RKO (cell line): ENCODE measurements around the gene MYLK4.

Source experiments
- DNase-seq: peaks from one replicate; pipeline ENCODE4 v3.0.0-alpha.2; 2016; ENCODE audit warnings: low spot score

Gene MYLK4

DNA sequence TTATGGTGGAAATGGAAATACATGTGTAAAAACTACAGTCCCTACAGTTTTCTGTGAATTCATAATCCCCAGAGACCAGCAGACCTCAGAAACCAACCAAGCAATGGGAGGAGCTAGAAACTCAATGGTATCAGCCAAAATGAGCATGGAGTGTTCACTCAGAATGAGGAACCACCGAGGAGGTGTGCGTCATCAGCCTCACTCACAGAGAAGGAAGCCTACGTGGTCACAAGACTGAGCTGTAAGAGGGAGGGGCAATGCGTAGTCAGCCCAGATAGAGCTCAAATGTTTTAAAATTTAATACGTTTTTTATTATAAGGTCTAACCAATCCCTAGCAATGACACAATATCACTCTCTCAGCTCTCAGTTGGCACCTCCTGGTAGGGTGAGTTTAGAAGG lies 17.4 kb downstream of the MYLK4 start:
- DNase-seq, result peak; percentile 50

DNA sequence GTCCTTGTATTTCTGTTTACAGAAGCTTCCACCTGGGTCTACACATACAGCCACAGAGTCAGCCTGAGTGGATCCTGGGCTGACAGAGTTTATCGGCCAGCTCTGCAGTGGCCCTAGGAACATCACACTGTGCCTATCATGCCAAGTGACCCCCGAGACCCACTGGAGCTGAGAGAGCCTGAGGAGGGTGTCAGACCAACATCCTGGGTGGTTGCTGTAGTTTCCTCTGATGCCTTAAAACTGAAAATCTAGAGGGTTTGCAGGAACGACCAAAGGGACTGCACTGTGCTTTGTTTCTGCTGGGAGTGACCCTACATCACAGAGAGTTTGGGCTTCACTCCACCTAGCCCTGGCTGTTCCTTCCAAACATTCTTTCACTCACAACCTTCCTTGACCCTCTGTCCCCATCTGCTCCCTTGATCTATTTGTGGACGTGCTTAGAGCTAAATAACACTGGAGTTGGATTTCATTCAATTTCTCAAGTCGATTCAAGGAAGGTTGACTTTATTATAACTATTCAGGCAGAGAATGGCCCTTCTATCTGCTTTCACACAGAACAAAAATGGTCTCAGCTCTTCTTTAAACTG lies 18.1 kb downstream of the MYLK4 start:
- DNase-seq, result no peak

DNA sequence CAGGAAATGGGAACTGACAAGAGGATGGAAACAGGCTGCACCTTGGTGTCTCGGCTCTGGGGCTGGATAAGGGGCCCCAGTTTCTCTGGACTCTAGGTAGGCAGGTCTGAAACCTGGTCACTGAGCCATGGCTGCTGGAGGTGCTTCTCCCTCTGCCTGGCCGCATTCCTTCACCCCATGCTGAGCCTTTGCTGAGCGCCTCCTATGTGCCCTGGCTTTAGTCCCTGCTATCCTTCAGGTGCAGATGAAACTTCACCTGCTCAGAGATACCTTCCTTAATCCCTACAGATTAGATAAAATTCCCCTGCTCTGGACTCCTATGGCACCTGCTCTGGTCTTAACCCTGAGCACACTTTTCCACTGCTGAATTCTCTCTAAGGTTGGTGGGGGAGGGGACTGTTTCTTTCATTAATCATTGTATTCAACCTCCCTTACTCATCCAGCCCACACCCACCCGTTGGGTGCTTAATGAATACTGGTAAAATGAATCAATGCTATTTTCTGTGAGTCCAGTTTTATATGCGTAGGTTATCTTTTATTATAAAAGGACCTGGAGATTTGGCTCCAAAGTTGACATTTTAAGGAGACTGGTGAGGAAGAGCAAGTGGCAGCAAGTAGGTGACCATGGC lies 19.3 kb downstream of the MYLK4 start:
- DNase-seq, result no peak

DNA sequence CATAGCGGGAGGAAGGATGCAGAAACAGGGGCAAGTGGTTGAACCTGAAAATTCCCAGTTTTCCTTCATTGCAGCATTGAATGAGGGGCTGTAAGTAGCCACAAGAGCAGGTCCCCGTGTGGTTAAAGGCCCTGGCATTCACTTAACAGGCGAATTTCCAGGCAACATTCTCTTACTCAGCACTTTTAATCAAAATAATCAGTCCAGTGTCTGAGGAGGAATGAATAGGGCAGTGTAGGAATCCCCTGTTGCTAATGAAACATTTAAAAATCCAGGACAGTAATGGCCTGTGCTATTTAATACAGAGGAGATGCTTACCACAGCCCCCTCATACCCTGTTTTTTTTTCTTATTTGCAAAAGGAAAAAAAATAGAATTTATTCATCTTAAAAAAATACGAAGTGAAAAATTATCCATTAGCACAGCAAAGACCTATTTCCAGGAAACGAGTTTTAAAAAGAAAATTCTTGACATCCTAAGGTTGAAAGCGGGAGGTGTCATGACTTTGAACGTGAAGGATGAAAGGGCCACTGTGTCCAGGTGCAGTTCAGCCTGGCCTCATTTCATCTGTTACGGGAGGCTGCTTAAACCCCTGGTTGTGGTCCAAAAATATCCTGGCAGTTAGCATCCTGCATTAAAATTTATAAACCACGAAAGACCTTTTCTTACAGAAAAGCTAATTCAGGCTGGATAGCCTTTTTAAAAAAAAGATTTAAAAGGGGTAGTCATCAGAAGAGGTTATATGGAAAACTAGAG lies 20.2 kb downstream of the MYLK4 start:
- DNase-seq, result no peak

DNA sequence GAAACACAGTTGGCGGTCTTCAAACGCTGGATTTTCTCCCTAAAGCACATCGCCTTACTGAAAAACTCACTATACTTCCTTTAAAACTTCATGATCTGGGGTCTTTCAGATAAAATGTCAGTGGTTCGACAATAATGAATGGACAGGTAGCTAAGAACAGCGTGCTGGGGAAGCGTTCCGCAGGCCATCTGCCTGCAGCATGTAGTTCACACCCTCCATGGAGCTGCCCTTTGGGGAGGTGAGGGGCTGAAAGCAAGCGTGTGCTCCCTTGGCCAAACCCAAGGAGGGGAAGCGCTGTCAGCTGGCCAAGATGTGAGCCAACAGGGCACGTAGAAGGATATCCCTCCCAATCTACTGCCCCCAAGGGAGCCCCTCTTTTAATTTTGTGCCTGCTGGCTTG lies 20.8 kb downstream of the MYLK4 start:
- DNase-seq, result no peak

DNA sequence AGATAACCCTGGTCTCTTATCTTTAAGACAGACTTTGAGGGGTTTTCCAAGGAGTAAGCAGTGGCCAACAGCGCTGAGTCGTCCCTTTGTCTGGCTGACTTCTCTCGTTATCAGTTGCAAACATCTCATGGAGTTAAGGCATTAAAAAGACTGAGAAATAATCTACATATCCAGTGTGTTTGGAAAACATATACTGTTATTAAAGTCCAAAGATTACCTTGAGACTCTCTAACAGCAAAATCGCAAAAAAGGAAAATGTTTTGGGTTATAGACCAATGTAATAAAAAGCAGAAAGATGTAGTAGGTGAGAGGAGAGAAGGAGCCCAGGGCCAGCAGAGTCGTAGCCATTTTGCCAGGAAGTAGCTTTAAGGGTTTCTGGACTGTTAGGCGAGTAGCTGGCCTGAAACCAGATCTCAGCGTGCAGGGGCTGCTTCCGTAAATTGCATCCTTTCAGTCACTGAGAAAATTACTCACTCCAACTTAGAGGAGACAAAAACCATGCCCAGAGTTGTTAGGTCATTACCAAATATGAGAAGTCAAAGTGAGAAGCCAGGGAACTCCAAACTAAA lies 24.6 kb downstream of the MYLK4 start:
- no peak for DNase-seq

DNA sequence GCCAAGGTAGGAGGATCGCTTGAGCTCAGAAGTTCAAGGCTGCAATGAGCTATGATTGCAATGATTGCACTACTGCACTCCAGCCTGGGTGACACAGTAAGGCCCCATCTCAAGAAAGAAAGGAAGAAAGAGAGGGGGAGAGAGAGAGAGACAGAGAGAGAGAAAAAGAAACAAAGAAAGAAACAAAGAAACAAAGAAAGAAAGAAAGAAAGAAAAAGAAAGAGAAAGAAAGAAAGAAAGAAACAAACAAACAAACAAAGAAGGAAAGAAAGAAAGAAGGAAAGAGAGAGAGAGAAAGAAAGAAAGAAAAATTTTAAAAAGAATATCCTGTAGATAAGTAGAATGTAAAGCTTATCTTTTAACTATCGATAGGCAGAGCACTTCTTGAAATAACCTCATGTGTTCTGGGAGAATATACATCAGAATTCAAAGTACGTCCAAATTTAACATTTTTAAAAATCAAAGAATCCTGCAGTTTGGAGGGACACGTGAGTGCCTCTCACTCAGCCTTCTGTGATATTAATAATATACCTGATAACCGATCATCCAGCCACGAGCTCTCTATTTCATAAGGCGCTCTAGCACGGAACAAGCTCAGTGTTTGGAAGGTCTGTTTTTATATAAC lies 25.2 kb downstream of the MYLK4 start:
- DNase-seq, result no peak

DNA sequence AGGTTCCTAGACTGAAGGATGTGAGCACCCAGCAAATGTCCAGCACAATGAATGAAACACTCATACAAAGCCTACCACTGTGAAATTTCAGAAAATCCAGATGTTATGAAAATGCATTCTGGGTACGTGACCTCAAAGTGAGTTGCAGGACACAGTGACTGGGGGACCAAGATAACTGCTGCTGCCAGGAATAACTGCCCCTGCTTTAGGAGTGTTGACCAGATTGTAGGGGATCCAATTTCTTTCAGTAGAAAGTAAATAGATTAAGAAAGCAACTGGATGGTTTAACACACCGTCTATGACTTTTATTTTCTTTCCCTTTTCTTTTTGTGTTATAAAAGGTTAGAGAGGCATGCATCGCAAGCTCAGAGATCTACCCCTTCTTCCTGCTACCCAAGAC lies 29.5 kb downstream of the MYLK4 start:
- DNase-seq, result no peak

DNA sequence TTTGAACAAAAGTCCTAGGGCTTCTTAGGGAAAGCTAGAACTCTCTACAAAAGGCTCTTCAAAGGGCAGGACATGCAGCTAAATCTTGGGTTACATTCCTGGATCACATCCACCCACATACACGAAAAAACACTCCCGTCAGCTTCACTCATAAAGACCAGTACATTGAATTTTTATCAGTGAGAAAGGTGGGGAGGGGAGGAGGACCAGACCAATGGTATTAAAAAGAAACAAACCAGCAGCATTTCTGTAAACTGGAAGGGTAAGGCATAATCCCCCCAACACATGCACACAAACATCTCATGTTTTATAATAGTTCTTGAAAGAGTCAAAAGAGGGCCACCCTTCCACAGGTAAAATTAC lies 31.6 kb downstream of the MYLK4 start:
- DNase-seq, result no peak

DNA sequence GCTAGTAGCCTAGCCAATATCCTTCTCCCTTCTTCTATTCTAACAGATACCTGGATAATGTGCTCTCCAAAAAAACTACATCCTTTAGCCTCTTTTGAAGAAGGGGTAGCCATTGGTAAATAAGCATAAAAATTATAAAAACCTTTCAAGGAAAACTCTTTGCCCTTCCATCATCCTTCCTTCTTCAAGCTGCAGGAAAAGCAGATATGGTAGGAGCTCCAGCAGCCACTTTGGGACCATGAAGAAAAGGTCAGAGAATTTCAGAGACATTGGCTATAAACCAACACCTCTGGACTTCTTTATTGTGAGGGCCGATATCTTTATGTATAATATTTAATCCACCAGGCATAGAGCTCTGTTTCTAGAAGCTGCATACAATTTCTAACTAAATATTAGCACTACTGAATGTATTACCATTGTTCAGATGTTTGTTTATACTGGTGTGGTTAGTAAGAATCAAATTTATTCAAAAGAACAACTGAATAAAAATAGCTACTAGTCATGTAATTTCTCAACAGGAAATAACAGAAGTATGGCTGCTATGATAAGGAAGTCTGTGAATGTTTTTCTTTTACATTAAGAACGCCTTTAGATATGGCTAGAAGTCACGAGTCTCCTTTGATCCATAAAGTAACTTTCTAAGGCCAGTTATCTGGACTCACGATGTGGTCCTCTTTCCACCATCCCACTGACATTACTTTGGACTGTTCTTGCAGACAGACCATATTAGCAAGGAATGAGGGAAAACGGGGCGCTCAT lies 32.2 kb downstream of the MYLK4 start:
- no peak for DNase-seq

DNA sequence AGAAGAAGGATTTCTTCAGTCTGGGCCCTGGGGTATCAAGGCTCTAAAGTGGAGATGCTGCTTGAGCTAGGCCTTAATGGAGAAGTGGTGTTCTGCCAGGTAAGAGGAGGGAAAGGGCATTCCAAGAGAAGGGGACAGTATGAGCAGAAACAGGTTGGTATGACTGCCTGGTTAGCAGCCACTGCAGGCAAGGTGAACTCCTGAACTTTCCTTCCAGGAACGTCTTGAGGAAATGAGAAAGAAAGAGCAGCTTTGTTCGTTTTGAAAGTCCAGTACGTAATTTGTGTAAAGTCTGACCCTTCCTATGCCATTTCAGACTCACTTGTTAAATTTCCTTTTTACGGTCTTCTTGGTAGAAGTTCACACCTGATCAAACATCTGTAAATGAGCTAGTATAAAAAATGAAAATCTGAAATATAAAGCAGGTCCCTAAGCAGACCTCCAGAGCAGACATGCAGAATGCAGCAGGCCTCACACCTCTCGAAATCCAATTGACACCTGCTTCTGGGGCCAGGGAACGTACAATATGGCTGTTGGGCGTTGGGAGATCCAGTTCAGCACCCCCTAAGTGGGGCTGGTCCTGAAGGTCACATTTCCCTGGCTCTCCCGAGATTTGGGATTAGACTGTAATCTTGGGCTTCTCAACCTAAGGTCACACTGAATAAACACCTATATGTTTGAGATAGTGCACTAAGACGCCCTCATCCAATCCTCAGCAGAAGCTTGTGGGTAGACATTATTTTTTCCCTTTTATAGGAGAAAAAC lies 33.6 kb downstream of the MYLK4 start:
- no peak for DNase-seq

DNA sequence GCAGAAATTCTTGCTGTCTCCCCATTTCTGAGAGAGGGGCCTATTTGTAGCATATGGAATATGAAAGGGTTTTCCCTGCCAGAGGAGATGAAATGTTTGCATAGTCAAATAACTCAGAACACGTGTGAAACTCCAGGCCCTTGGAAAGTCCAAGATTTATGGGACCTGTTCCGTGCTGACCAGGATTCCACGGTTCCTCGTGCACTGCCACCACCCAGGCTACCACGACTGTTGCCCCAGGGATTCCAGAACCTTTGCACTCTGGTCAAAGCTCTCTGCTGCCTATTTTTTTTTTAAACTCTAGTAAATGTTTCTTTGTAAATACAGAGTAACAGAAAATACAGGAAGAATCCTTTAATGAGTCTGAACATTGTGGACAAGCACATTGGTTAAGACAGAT lies 35.0 kb downstream of the MYLK4 start:
- DNase-seq, result no peak

DNA sequence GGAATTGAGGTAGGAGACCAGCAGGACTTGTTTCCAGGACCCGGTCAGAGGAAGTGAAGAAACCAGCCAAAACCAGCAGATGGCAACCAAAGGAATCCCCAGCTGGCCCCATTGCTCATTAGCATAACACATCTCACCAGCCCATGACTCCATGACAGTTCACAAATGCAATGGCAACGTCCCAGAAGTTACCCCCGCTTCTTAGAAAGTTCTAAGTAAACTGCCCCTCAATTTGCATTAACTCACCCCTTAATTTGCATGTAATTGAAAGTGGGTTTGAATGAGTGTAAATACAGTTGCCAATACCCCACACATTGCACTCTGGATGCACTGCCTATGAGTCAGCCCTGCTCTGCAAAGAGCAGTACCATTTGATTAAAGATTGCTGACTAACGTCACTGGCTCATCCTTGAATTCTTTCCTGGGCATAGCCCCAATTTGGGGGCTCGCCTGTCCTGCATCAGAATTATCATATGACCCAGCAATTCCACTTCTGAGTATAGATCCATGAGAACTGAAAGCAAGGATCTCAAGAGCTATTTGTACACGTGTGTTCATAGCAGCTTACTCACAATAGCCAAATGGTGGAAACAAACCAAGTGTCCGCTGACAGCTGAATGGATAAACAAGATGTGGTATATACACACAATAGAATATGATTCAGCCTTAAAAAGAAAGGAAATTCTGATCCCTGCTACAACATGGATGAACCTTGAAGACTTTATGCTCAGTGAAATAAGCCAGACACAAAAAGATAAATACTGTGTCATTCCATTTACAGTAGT lies 36.4 kb downstream of the MYLK4 start:
- DNase-seq, result peak; percentile 21

DNA sequence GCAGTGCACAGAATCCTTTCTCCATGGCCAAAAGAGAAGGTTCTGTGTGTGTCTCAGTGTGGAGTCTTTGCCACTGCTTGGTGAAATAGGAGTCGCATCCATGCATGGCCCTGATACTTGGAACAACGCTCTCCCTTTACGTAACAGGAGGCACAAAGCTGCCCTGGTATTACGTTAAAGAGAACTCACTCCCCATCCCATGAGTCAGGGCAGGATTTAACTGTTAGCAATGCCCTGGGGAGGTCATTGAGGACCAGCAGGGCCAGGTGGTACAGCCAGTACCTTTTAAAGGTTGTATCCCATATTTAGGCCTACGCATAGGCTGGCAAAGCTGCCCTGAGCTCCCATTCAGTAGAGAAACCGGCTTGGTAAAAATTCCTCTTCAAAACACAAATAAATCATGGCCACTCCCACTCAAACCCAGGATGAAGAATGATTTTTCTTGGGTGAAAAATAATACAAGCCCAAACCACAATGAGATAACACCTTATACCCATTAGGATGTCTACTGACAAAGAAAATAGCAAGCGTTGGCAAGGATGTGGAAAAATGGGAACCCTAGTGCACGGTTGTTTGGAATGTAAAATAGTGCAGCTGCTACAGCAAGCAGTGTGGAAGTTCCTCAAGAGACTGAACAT lies 37.1 kb downstream of the MYLK4 start:
- DNase-seq, result no peak

DNA sequence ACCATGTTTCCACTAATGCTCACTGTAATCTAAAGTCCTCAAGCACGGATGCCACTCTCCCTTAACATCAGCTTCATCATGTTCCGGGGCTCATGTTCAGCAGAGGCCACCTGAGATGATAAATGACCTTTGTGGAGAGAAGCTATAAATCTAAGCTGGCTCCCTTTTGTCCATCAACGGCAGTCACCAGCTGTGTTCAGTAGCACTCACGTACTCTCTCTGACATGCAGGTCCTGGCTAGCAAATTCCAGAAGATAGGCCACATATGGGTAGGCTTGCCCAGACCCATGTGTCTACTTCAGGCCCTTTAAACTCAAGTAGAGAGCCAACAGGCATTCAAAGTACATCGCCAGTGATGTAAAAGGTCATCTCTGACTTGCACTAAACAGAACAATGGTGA lies 38.6 kb downstream of the MYLK4 start:
- DNase-seq, result no peak

DNA sequence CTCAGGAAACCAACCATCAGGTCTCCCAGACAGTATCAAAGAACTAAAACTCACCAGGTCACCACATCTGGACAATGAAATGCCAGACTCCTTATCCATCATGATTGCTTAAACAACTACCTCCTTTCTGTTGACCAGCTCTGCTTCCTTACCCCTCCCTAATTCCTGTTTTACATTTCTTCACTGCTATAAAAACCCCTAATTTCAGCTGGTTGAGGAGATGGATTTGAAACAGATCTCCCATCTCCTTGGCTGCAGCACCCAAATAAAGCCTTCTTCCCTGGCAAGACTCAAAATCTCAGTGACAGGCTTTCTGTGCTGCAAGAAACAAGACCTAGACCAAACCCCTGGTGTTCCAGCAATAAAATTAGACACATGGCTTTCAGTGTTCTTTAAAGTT lies 40.3 kb downstream of the MYLK4 start:
- DNase-seq, result no peak

DNA sequence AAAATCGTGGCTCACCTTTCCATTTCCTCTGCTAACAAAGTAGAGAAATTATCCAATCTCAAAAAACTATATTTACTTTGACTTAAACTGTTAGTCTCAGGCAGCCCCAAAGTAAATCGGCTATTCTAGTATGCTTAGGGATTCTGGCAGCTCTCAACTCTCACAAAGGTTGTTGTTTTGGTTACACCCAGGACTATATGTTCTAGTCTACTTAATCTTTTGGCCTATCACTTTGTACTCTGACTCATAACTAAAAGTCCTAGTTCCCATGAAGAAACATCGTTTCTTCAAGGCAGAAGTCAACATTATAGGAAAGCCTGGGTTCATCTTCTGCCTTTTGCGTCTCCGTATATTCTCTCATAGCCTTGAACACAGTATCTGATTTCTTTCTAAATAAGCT lies 42.3 kb downstream of the MYLK4 start:
- DNase-seq, result no peak

DNA sequence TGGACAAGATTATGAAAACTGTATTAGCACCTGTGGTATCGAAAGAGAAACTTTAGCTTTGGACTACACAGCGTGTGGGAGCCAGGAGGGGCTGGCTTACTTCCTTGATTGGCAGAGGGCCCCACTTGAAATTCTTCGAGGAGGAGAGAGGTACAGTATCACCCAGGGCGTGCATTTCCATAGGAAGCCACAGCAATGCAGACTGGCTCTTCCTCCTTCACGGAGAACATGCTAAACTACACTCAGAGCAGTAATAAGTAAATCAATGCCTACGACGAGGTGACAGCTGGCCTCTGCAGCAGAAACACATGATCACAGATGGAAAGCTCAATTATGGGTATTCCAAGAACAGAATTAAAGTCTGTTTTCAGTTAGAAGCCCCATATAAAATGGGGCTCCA lies 44.2 kb downstream of the MYLK4 start:
- no peak for DNase-seq

DNA sequence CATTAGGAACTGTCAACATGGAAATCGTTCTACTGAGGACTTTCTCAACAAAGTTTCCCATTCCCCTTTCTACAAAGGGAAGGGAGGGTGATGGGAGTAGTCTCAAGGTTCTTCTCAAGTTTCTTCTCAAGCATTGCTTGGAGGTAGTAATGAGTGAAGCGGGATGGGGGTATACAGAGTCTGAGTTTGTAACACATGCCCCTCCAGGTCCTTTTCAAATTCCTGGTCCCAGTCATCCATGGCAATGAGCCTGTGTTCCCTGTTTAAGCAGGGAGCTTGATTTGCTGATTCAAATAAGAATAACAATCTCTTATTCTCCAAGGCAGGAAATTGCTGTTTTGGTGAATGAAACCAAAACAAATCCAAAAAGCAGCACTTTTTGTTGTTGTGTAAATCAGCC lies 45.5 kb downstream of the MYLK4 start:
- no peak for DNase-seq

DNA sequence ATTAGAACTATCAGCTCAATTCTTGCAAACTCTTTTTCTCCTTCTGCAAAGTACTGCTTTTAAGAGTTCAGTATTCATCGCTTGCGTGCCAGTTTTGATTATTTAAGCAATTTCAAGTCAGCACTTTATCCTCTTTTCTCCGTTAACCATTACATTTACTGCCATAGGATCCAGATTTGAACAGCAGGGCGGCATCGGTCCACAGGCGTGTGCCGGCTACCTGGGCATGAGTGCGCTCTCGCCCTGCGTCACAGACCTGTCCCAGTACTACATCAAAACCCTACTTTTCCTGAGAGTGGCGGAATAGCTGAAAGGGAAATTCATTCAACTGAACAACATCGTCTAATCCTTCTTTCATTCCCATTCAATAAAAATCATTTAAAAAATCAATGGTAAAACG lies 53.4 kb downstream of the MYLK4 start:
- no peak for DNase-seq
